GM06990 (cell line): ENCODE data around the gene STK32B.

Experiments
- DNase-seq: peaks from one replicate; pipeline ENCODE4 v3.0.0-alpha.2; 2011; ENCODE audit not compliant: insufficient read length; ENCODE audit errors: extremely low read depth
- H3K27me3 ChIP-seq: replicated peaks from 2 replicates; pipeline ENCODE4 v1.6.0; 2011; ENCODE audit warnings: low read length; ENCODE audit not compliant: control insufficient read depth, insufficient read depth
- H3K36me3 ChIP-seq: 2 replicates; pipeline ENCODE4 v1.5.1; 2011; ENCODE audit warnings: low read length; ENCODE audit not compliant: control insufficient read depth, insufficient read depth
- H3K4me3 ChIP-seq: replicated peaks from 2 replicates; pipeline ENCODE4 v1.5.1; 2011; ENCODE audit warnings: low read depth, mild to moderate bottlenecking, control low read depth, low read length
- CTCF ChIP-seq: IDR thresholded peaks from 2 replicates; pipeline ENCODE4 v1.5.1; 2011; ENCODE audit warnings: low read length, control low read depth, mild to moderate bottlenecking, inconsistent platforms; ENCODE audit not compliant: insufficient read depth, poor library complexity, severe bottlenecking

Gene STK32B

GRCh38 chr4:5399790-5400421, 348.6 kb downstream of the STK32B start:
- peak; percentile 81 for TF ChIP-seq CTCF
- Histone ChIP-seq H3K36me3 (no peaks in the 10 kb centered on the region), H3K4me3 (no peak overlapping the region), H3K27me3 (no peaks in the 10 kb centered on the region)
- no peak for DNase-seq

GRCh38 chr4:5403746-5404497, 352.6 kb downstream of the STK32B start:
- no peak for TF ChIP-seq CTCF
- H3K4me3 ChIP-seq = no peak overlapping the region
- no peaks in the 10 kb centered on the region for H3K27me3 ChIP-seq
- DNase-seq = no peak
- H3K36me3 ChIP-seq = no peaks in the 10 kb centered on the region

GRCh38 chr4:5409237-5409636, 358.0 kb downstream of the STK32B start:
- H3K4me3 ChIP-seq = no peak overlapping the region
- no peaks in the 10 kb centered on the region for H3K27me3 ChIP-seq
- DNase-seq = no peak

GRCh38 chr4:5409972-5410618, 358.8 kb downstream of the STK32B start:
- H3K4me3 ChIP-seq = no peak overlapping the region
- no peaks in the 10 kb centered on the region for H3K36me3 ChIP-seq
- peak; percentile 6 for TF ChIP-seq CTCF
- DNase-seq = no peak
- no peaks in the 10 kb centered on the region for H3K27me3 ChIP-seq

More at GRCh38 chr4:5409237-5409636, 358.0 kb downstream of the STK32B start:
- no peaks in the 10 kb centered on the region for H3K36me3 ChIP-seq
- TF ChIP-seq CTCF = no peak

- H3K36me3 ChIP-seq = no peaks in the 10 kb centered on the region
- no peak for DNase-seq
- H3K27me3 ChIP-seq = no peaks in the 10 kb centered on the region
- TF ChIP-seq CTCF = no peak
- H3K4me3 ChIP-seq = no peak overlapping the region
These were observed 361.0 kb downstream of the STK32B start for GRCh38 chr4:5412296-5412695.
